Prostate gland (tissue), 2 donors: ENCODE results near the gene PIF1. TPM values are rescaled to one million over a fixed set of nuclear protein-coding genes. Genes with fewer than 3 reads are reported as not detected.

Experiments used
- DNase-seq: peaks from one replicate; pipeline ENCODE4 v3.0.0-alpha.2; 2019; ENCODE audit warnings: low spot score
- H3K27ac ChIP-seq, 2 donors: fragments of 200-600 bp; sonication (generic); 2 replicates each; pipeline ENCODE4 v1.5.1; 2017 to 2019
- H3K27me3 ChIP-seq: fragments of 200-600 bp; sonication (generic); replicated peaks from 2 replicates; pipeline ENCODE4 v1.5.1; 2019; ENCODE audit not compliant: insufficient read depth
- H3K36me3 ChIP-seq, 2 donors: fragments of 200-600 bp; sonication (generic); 1 replicate in 1 of 2; 2 replicates in 1 of 2; pipeline versions ENCODE4 v1.5.1 to v1.8.1; 2017 to 2019
- H3K4me1 ChIP-seq: fragments of 200-600 bp; sonication (generic); replicated peaks from 2 replicates; pipeline ENCODE4 v1.5.1; 2019
- H3K4me3 ChIP-seq, 2 donors: fragments of 200-600 bp; sonication (generic); 2 replicates each; pipeline ENCODE4 v1.5.1; 2017 to 2019
- H3K9me3 ChIP-seq: fragments of 200-600 bp; sonication (generic); 2 replicates; pipeline ENCODE4 v1.5.1; 2017
- POLR2A ChIP-seq: fragments of 450-650 bp; IDR thresholded peaks from one replicate; pipeline ENCODE4 v1.6.1; 2016; ENCODE audit warnings: antibody characterized with exemption, mild to moderate bottlenecking
- POLR2AphosphoS5 ChIP-seq: sonication (generic); formaldehyde crosslinking; IDR thresholded peaks from one replicate; pipeline ENCODE4 v1.6.1; 2017; ENCODE audit warnings: antibody characterized with exemption
- WGBS: methylation state at CpG from one replicate; pipeline ENCODE4 v1.1.5; 2018; 5-methylcytosine and 5-hydroxymethylcytosine counted together
- intact Hi-C: fragments of 100-400 bp; cut with DNase I; formaldehyde crosslinking; loops from one replicate; pipeline ENCODE4 v1.14.2; 2022
- total RNA-seq, 2 donors: library from RNA; depleted of rRNA; stranded (reverse); fragments of >200 nt; gene quantifications; one replicate each; pipeline ENCODE4 v1.1.0, GENCODE V29; 2016
- TF ChIP-seq, protein P1 (sequence below), 4 experiments: fragments of 200-600 bp in 2 of 4; fragments of 450-650 bp in 2 of 4; sonication (generic) in 2 of 4; IDR thresholded peaks; 1 replicate in 3 of 4; 2 replicates in 1 of 4; pipeline ENCODE4 v1.5.1; 2016 to 2019; ENCODE audit warnings: antibody characterized with exemption in 4 of 4, mild to moderate bottlenecking in 2 of 4, moderate library complexity in 2 of 4

PIF1 gene
- total RNA-seq, 2 donors from 2014 or later = 0.82 to 9.8 TPM

DNA sequence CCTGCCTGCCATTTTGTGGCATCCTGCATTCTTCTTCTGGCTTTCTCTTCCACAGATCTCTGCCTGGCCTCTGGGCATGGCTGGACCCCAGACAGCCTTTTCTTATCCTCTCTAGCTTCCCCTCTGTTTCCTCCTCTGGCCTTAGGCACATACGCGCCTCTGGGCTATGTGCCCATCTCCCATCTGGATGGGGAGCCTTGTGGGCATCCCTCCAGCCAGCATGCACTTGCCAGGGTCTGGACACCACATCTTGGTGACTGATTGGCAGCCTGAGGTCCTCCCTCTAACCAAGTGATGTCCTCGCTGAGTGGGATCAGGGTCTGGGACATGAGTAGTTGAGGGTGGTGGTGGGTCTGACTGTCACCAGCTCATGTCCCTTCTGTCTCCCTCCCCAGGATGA is 29.1 kb upstream of the PIF1 start:
- Histone ChIP-seq H3K36me3 (no peaks in the 10 kb centered on the region), H3K4me3 (no peak overlapping the region), H3K9me3 (no peaks in the 10 kb centered on the region), H3K27ac (no peak overlapping the region), H3K27me3 (no peaks in the 10 kb centered on the region), H3K4me1 (no peaks in the 10 kb centered on the region)
- intact Hi-C loops = no loop called here
- DNase-seq = no peak
- TF ChIP-seq POLR2A (no peak), POLR2AphosphoS5 (no peak)
- TF ChIP-seq, protein P1, sequence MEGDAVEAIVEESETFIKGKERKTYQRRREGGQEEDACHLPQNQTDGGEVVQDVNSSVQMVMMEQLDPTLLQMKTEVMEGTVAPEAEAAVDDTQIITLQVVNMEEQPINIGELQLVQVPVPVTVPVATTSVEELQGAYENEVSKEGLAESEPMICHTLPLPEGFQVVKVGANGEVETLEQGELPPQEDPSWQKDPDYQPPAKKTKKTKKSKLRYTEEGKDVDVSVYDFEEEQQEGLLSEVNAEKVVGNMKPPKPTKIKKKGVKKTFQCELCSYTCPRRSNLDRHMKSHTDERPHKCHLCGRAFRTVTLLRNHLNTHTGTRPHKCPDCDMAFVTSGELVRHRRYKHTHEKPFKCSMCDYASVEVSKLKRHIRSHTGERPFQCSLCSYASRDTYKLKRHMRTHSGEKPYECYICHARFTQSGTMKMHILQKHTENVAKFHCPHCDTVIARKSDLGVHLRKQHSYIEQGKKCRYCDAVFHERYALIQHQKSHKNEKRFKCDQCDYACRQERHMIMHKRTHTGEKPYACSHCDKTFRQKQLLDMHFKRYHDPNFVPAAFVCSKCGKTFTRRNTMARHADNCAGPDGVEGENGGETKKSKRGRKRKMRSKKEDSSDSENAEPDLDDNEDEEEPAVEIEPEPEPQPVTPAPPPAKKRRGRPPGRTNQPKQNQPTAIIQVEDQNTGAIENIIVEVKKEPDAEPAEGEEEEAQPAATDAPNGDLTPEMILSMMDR (IDR thresholded peaks at IDR 0.05) = no peak
- WGBS = 62% methylated on average over 3 of the region's 3 CpGs

- intact Hi-C loops = no loop called here
- Histone ChIP-seq H3K4me1 (no peaks in the 10 kb centered on the region), H3K27me3 (no peaks in the 10 kb centered on the region), H3K9me3 (no peaks in the 10 kb centered on the region), H3K27ac (no peak overlapping the region), H3K36me3 (no peaks in the 10 kb centered on the region), H3K4me3 (no peak overlapping the region)
- no peak for DNase-seq
- 66% methylated on average over 4 of the region's 4 CpGs for WGBS
- TF ChIP-seq POLR2A (no peak), POLR2AphosphoS5 (no peak)
- TF ChIP-seq, protein P1 (IDR thresholded peaks at IDR 0.05) = no peak
Observed at GRCh38 chr15:64854041-64854440, 28.6 kb upstream of the PIF1 start.

- DNase-seq = no peak
- H3K27ac ChIP-seq = peak overlapping the region; percentile 38 to 39
- intact Hi-C loops = no loop called here
- H3K36me3 ChIP-seq = no peaks in the 10 kb centered on the region
- H3K9me3 ChIP-seq = no peaks in the 10 kb centered on the region
- WGBS = 43% methylated on average over 6 of the region's 6 CpGs
- H3K27me3 ChIP-seq = no peaks in the 10 kb centered on the region
- no peaks in the 10 kb centered on the region for H3K4me1 ChIP-seq
- TF ChIP-seq, protein P1 (IDR thresholded peaks at IDR 0.05) = no peak
- TF ChIP-seq POLR2A = no peak
- peak; percentile 19 for TF ChIP-seq POLR2AphosphoS5
- H3K4me3 ChIP-seq = no peak overlapping the region
Observed at GRCh38 chr15:64851503-64851840, 26.0 kb upstream of the PIF1 start.

GRCh38 chr15:64850778-64851502 is 25.5 kb upstream of the PIF1 start:
- H3K27ac ChIP-seq = peak overlapping the region; percentile 6 to 38
- H3K36me3 ChIP-seq = no peaks in the 10 kb centered on the region
- H3K4me3 ChIP-seq = no peak overlapping the region
- TF ChIP-seq POLR2AphosphoS5 (no peak), POLR2A (no peak)
- TF ChIP-seq, protein P1 (IDR thresholded peaks at IDR 0.05) = no peak
- DNase-seq = no peak
- WGBS = 71% methylated on average over 4 of the region's 4 CpGs
- intact Hi-C loops = no loop called here
- no peaks in the 10 kb centered on the region for H3K4me1 ChIP-seq
- no peaks in the 10 kb centered on the region for H3K9me3 ChIP-seq
- no peaks in the 10 kb centered on the region for H3K27me3 ChIP-seq
